GM13976 (cell line): ENCODE data around the gene SFRP5.

Experiments used
- DNase-seq: peaks from one replicate; pipeline ENCODE4 v3.0.0; 2012; ENCODE audit warnings: low spot score
- in situ Hi-C: fragments of 300-500 bp; cut with MboI; formaldehyde crosslinking; loops from one replicate; pipeline ENCODE4 v1.12.0; 2022; ENCODE audit warnings: low sequenced_read_pairs, mixed read lengths, inconsistent platforms; ENCODE audit not compliant: unreplicated experiment
- TF ChIP-seq, protein P1 (sequence below): IDR thresholded peaks from 2 replicates; pipeline ENCODE4 v1.5.1; 2012; ENCODE audit warnings: borderline replicate concordance, mild to moderate bottlenecking; ENCODE audit not compliant: insufficient read depth; ENCODE audit errors: extremely low read depth, missing control alignments, control extremely low read depth

SFRP5 gene

DNA sequence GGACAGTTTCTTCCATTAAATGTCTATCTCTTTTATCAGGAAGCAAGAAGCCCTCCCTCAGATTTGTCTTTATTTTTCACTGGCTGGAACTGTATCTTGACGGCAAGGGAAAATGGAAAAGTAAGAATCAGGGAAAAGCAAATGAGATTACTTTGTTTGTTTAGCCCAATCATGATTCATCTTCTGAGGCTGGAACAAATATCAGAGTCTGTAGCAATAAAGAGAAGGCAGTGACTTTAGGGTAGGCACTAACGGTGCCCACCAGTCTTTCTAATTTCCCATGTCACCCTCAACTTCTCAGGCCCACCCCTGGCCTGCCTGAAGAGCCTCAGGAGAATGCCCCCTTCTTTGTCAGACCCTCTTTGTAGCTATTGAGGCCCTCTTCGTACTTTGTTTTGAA, 41.5 kb upstream of the SFRP5 start:
- DNase-seq, result no peak

DNA sequence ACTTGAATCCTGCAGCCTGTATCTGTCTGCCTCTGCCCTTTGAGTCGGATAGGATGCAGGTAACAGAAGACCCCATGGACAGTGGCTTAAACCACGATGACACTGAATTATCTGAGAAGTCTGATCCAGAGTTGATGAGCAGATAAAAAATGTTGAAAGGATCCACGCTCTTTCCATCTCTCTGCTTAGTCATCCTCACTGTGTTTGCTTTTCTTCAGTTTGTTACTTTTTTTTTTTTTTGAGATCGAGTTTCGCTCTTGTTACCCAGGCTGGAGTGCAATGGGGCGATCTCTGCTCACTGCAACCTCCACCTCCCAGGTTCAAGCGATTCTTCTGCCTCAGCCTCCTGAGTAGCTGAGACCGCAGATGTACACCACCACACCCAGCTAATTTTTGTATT, 40.9 kb upstream of the SFRP5 start:
- in situ Hi-C loops, result no loop called here
- TF ChIP-seq, protein P1, sequence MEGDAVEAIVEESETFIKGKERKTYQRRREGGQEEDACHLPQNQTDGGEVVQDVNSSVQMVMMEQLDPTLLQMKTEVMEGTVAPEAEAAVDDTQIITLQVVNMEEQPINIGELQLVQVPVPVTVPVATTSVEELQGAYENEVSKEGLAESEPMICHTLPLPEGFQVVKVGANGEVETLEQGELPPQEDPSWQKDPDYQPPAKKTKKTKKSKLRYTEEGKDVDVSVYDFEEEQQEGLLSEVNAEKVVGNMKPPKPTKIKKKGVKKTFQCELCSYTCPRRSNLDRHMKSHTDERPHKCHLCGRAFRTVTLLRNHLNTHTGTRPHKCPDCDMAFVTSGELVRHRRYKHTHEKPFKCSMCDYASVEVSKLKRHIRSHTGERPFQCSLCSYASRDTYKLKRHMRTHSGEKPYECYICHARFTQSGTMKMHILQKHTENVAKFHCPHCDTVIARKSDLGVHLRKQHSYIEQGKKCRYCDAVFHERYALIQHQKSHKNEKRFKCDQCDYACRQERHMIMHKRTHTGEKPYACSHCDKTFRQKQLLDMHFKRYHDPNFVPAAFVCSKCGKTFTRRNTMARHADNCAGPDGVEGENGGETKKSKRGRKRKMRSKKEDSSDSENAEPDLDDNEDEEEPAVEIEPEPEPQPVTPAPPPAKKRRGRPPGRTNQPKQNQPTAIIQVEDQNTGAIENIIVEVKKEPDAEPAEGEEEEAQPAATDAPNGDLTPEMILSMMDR, result no peak
- no peak for DNase-seq

More for the DNA sequence above, 41.5 kb upstream of the SFRP5 start:
- in situ Hi-C loops, result no loop called here
- TF ChIP-seq, protein P1, result no peak

DNA sequence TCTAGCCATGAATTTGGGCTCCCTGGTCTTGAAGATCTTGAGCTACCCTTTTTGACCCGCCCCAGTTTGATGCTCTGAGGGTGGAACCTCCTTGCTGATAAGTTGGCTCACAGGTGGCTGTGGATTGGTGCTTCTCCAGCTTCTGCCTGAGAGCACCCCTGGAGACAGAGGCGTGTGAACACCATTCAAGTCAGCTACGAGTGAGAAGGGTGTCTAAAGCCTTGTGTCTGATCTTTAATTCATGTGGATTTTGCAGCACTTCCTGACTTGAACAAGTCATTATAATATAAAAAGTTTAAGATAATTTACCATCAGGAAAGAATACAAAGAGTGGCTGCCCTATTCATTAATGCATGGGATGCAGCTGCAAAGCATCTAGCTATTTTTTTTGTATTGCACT, 40.2 kb upstream of the SFRP5 start:
- TF ChIP-seq, protein P1, result no peak
- no peak for DNase-seq
- in situ Hi-C loops, result no loop called here

- in situ Hi-C loops, result no loop called here
- TF ChIP-seq, protein P1, result no peak
- no peak for DNase-seq
Measured at GRCh38 chr10:97810446-97810845, 38.6 kb upstream of the SFRP5 start.

GRCh38 chr10:97805949-97806348, 34.1 kb upstream of the SFRP5 start:
- in situ Hi-C loops, result no loop called here
- TF ChIP-seq, protein P1, result no peak
- DNase-seq, result no peak

- TF ChIP-seq, protein P1, result no peak
- in situ Hi-C loops, result no loop called here
- no peak for DNase-seq
Measured at GRCh38 chr10:97805096-97805884, 33.5 kb upstream of the SFRP5 start.
